Testis (tissue), 2 donors: ENCODE results near the gene CELF2.

Experiments
- POLR2A ChIP-seq: fragments of 450-650 bp; IDR thresholded peaks from one replicate; pipeline ENCODE4 v1.6.1; 2017; ENCODE audit warnings: antibody characterized with exemption, mild to moderate bottlenecking, moderate library complexity
- TF ChIP-seq, protein P1 (sequence below), 3 experiments: fragments of 450-650 bp in 2 of 3; fragments of 200-600 bp in 1 of 3; sonication (generic) in 1 of 3; IDR thresholded peaks; one replicate each; pipeline ENCODE4 v1.5.1; 2016 to 2019; ENCODE audit warnings: antibody characterized with exemption in 3 of 3, mild to moderate bottlenecking in 2 of 3, moderate library complexity in 1 of 3

GRCh38 chr10:11253385-11254002, 235.8 kb downstream of the CELF2 start:
- TF ChIP-seq, protein P1, sequence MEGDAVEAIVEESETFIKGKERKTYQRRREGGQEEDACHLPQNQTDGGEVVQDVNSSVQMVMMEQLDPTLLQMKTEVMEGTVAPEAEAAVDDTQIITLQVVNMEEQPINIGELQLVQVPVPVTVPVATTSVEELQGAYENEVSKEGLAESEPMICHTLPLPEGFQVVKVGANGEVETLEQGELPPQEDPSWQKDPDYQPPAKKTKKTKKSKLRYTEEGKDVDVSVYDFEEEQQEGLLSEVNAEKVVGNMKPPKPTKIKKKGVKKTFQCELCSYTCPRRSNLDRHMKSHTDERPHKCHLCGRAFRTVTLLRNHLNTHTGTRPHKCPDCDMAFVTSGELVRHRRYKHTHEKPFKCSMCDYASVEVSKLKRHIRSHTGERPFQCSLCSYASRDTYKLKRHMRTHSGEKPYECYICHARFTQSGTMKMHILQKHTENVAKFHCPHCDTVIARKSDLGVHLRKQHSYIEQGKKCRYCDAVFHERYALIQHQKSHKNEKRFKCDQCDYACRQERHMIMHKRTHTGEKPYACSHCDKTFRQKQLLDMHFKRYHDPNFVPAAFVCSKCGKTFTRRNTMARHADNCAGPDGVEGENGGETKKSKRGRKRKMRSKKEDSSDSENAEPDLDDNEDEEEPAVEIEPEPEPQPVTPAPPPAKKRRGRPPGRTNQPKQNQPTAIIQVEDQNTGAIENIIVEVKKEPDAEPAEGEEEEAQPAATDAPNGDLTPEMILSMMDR (IDR thresholded peaks at IDR 0.05) = no peak
- no peak for TF ChIP-seq POLR2A
